IPS-11a (cell line): Measurements from ENCODE around the gene SLC2A13.
"Not testable (repeated sequence)": the region's sequence is repeated elsewhere in the genome, so short reads cannot be mapped to it uniquely, and the experiment has no call there.

Source experiments
- H3K4me3 ChIP-seq: one replicate; pipeline ENCODE4 v1.5.1; 2013; ENCODE audit warnings: low read depth, low read length, control low read depth

The SLC2A13 gene

GRCh38 chr12:39830171-39830570 is 275.7 kb downstream of the SLC2A13 start:
- H3K4me3 ChIP-seq: no peak overlapping the region

DNA sequence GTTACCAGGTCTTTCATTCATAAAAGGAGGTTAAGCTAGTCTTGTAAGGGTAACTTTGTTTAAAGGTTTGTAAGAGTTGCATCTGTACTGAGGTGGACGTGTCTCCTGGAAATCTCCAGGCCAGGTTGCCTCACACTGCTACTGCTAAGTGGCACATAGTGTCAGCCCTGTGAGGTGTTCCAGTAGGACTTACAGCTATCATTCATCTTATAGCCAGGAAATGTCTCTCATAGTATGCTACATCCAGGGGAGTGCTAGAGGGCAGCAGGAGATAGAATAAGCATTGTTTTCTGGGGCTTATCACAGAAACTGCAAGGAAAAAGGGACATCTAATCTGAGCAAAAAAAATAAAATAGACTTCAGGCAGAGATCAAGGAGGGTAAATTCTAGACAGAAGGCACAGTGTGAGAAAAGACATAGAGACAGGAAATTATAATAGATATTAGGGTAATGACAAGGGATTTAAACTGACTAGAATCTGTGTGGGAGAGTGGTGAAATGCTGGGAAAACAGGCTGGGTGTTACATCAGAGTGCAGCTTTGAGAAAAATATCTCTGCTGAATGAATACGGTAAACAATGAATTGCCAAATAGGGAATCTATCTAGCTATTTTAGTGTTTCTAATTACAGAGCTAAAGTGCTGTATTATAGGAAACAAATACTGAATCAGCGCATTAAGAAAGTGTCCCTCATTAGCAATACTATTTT is 281.2 kb downstream of the SLC2A13 start:
- H3K4me3 ChIP-seq: no peak overlapping the region

GRCh38 chr12:39816671-39817185 is 289.2 kb downstream of the SLC2A13 start:
- H3K4me3 ChIP-seq: no peak overlapping the region

GRCh38 chr12:39815746-39816145 is 290.1 kb downstream of the SLC2A13 start:
- no peak overlapping the region for H3K4me3 ChIP-seq

DNA sequence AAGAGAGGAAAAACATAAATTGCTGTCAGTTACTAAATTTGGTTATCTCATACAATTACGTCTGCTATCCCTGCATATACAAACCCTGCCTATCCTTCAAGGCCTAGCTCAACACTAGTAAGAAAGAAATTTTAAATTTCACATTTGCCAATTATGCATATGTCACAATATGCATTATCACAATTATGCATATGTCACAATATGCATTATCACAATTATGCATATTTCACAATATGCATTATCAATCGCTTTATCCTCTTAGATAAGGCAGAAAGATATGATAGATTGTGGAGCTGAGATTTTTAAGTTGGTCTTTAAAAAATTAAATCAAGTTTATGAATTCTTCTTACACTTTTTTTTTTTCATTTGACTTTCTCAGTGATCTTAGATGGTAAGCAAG is 291.3 kb downstream of the SLC2A13 start:
- H3K4me3 ChIP-seq: no peak overlapping the region

DNA sequence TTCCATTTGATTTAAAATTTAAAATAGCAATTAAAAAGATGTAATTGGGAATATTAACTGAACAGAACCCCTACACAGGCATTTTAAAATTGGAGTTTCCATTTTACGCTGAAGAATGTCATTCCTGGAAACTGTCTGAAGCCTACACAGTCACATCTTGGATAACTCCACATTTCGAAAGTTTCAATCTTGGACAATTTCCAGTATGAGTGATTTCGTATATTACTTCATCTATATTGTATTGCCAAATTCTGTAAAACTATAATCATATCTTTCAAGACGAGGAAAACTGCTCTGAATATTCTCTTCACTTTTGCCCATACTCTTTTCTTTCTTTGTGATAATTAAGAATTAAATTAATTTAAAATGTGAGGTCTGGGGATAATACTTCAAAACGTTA is 292.1 kb downstream of the SLC2A13 start:
- H3K4me3 ChIP-seq: no peak overlapping the region

DNA sequence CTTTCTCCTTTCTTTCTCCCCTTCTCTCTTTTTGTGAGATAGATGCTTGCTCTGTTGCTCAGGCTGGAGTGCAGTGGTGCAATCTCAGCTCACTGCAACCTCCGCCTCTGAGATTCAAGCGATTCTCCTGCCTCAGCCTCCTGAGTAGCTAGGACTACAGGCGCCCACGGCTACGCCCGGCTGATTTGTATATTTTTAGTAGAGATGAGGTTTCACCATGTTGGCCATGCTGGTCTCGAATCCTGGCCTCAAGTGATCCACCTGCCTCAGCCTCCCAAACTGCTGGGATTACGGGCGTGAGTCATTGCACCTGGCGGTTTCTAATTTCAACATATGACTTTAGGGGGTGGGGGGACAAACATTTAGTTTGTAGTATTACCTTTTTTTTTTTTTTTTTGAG is 293.4 kb downstream of the SLC2A13 start:
- H3K4me3 ChIP-seq: not testable (repeated sequence)

DNA sequence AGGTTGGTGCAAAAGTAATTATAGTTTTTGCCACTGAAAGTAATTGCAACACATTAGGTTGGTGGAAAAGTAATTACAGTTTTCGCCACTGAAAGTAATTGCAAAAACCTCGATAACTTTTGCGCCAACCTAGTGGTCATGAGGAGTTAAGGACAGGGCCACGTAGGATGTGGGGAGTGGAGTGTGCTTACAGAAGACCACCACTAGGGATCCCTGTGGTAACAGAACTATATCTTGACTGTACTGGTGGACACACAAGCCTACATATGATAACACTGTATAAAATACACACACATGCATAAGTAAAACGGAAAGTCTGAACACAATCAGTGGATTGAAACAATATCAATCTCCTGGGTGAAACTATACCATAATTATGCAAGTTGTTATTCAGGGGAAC is 298.8 kb downstream of the SLC2A13 start:
- H3K4me3 ChIP-seq: no peak overlapping the region

DNA sequence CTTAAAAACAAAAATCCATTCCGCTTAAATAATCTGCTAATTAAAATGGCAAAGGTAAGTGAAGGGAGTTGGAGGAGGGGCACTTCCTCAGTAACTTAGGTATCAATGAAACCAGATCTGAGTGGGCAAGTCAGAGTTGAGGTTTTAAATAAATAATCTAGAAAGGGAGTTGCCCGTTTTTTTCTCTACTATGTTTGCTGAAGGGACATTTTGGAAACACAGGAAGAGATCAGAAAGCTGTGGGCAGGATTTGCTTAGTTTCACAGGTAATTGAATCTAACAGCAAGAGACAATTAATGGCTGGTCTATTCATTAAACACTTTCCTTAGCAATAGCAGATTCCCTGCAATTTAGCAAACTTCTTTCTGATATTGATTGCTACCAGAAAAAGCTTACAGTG is 300.2 kb downstream of the SLC2A13 start:
- no peak overlapping the region for H3K4me3 ChIP-seq

DNA sequence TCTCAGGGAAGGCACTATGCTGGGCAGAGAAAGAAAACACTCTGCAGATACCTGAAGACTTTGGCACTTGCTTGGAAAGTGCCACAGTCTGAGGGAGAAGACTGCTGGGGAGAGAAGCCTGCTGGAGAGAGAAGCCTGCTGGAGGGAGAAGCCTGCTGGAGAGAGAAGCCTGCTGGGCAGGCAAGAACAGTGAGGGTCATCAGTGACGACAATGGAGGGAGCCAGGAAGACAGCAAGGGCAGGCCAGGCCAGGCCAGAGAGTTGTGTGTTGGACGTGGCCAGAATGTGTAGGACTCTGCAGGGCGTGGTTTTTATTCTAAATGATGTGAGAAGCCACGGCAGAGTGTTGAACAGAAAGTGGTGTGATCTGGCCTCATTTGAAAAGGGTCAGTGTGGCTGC is 301.0 kb downstream of the SLC2A13 start:
- no peak overlapping the region for H3K4me3 ChIP-seq

GRCh38 chr12:39804479-39804878 is 301.4 kb downstream of the SLC2A13 start:
- H3K4me3 ChIP-seq: no peak overlapping the region

DNA sequence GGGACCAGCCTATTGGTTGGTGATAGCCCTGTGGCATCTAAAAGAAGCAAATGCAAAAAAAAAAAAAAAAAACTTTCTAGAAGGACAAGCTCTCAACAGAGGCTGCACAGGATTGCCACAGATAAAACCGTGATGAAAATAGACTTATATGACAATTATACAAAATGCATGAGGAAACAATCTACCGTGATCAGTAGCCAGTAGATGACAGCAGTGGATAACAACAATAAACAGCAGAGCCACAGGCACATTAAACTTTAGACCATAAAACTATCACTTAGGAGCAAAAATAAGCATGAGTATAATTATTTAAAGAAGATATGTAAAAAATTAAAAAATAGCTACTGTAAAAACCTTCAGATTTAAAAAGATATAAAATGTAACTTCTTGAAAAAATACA is 302.7 kb downstream of the SLC2A13 start:
- H3K4me3 ChIP-seq: no peak overlapping the region

GRCh38 chr12:39798977-39799376 is 306.9 kb downstream of the SLC2A13 start:
- no peak overlapping the region for H3K4me3 ChIP-seq

DNA sequence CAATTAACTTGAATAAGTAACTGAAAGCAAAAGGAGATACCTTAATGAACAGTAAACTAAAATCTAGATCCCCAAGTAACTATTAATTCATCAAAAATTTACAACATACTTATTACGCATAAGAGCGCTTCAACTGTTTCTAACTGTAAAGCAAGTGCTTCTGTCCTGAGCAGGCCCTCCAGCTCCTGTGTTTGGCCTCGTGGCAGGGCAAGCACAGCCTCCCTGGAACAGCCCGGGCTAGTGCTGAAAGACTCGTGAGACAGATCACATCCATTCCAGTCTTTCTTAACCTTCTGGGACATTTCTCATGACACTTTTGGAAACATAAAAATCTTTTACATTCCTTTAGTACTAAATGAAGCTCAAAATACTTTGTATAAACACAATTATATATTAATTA is 307.5 kb downstream of the SLC2A13 start:
- no peak overlapping the region for H3K4me3 ChIP-seq

GRCh38 chr12:39795481-39795880 is 310.4 kb downstream of the SLC2A13 start:
- no peak overlapping the region for H3K4me3 ChIP-seq

- no peak overlapping the region for H3K4me3 ChIP-seq
Measured at GRCh38 chr12:39792938-39793337, 312.9 kb downstream of the SLC2A13 start.

- no peak overlapping the region for H3K4me3 ChIP-seq
Measured at GRCh38 chr12:39788239-39788638, 317.6 kb downstream of the SLC2A13 start.

DNA sequence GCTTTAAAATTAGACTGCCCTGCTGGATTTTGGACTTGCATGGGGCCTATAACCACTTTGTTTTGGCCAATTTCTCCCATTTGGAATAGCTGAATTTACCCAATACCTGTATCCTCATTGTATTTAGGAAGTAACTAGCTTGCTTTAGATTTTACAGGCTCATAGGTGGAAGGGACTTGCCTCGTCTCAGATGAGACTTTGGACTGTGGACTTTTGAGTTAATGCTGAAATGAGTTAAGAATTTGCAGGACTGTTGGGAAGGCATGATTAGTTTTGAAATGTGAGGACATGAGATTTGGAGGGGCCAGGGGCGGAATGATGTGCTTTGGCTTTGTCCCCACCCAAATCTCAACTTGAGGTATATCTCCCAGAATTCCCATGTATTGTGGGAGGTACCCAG is 320.1 kb downstream of the SLC2A13 start:
- not testable (repeated sequence) for H3K4me3 ChIP-seq

GRCh38 chr12:39782026-39782545 is 323.8 kb downstream of the SLC2A13 start:
- H3K4me3 ChIP-seq: no peak overlapping the region

DNA sequence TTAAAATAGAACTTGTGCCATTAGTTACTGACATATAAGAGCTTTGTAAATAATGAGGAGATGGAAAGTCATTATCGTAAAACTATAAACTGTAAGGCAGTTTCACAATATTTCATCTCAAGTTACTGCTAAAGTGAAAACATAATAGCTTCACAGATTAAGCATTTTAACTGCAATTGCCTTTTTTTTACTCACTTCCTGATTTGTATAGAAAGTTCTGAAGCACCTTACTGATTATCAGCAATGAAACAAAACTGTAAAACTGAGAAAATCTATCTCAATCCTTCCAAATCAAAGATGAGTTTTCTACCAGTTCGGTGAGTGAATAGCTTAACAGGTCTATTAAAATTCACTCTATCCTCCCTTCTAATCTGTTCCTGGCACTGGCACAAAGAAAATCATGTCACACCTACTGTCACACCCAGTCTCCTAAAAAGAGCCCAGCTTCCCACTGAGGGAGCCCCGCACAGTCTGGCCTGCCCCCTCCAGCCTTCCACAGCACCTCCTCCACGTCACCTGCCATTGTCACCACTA is 324.9 kb downstream of the SLC2A13 start:
- H3K4me3 ChIP-seq: no peak overlapping the region

- H3K4me3 ChIP-seq: no peak overlapping the region
Measured at GRCh38 chr12:39780411-39780912, 325.4 kb downstream of the SLC2A13 start.

- no peak overlapping the region for H3K4me3 ChIP-seq
Measured at GRCh38 chr12:39779768-39780340, 326.0 kb downstream of the SLC2A13 start.
